Smooth muscle cell of trachea (primary cell): ENCODE measurements around the gene MFAP5. TPM values are rescaled to one million over a fixed set of nuclear protein-coding genes. Genes with fewer than 3 reads are reported as not detected.

Experiments used
- total RNA-seq: library from RNA; depleted of rRNA; stranded (reverse); fragments of >200 nt; gene quantifications from 2 replicates; pipeline ENCODE4 v1.2.1, GENCODE V29; 2014

MFAP5 gene
- 12.5 and 14.9 TPM in 2 replicates for total RNA-seq

GRCh38 chr12:8662593-8662992 lies at the start of gene MFAP5:
TSS of gene MFAP5 (minus strand) at chr12:8662826. CDS start at chr12:8662104, 722 bp downstream.

GRCh38 chr12:8697476-8698131 lies 35.0 kb upstream of the MFAP5 start, which contains the start of gene RIMKLB:
TSS of gene RIMKLB (plus strand) at chr12:8697991. CDS start at chr12:8713867, 15,876 bp downstream.

GRCh38 chr12:8612629-8613028 lies 50.0 kb downstream of the MFAP5 start, which contains the start of gene AICDA:
TSS of gene AICDA (minus strand) at chr12:8612859. CDS start at chr12:8612767, 92 bp downstream.

Other genes with a start within 250 kb of the MFAP5 start
- not detected in 2 replicates for gene CLEC6A, start 206.9 kb downstream of the MFAP5 start, total RNA-seq
- gene CLEC4D, start 149.3 kb downstream of the MFAP5 start, total RNA-seq: not detected in 2 replicates
- not detected in 2 replicates for gene CLEC4E, start 121.9 kb downstream of the MFAP5 start, total RNA-seq
- not detected in 2 replicates for gene AICDA, start 50.0 kb downstream of the MFAP5 start, total RNA-seq
- 22.5 and 33.0 TPM in 2 replicates for gene RIMKLB, start 35.2 kb upstream of the MFAP5 start, total RNA-seq
- not detected in 2 replicates for gene A2ML1, start 159.8 kb upstream of the MFAP5 start, total RNA-seq